Natural killer cell (primary cell): ENCODE data around the gene DOC2A. TPM values are rescaled to one million over a fixed set of nuclear protein-coding genes. Genes with fewer than 3 reads are reported as not detected.

Experiments
- ATAC-seq, 3 donors: fragments of 150-1000 bp in 2 of 3; fragments of 200-7000 bp in 1 of 3; cut with Tn5 transposase; 1 replicate in 1 of 3; 2 replicates in 2 of 3; pipeline ENCODE4 v1.10.0; 2021; ENCODE audit warnings: mild to moderate bottlenecking in 2 of 3, moderate library complexity in 2 of 3
- DNase-seq, 2 donors: peaks; one replicate each; pipeline versions ENCODE4 v3.0.0 to v3.0.0-alpha.2; 2013 to 2021; ENCODE audit warnings: mixed read lengths in 1 of 2
- H3K27ac ChIP-seq: one replicate; pipeline ENCODE4 v1.5.1; 2013; ENCODE audit warnings: mild to moderate bottlenecking, low read length
- H3K27me3 ChIP-seq: one replicate; pipeline ENCODE4 v1.6.1; 2013; ENCODE audit warnings: low read length; ENCODE audit not compliant: control insufficient read depth, insufficient read depth
- H3K36me3 ChIP-seq: one replicate; pipeline ENCODE4 v1.6.1; 2013; ENCODE audit warnings: low read length; ENCODE audit not compliant: control insufficient read depth, insufficient read depth
- H3K4me1 ChIP-seq: one replicate; pipeline ENCODE4 v1.6.1; 2013; ENCODE audit warnings: low read length; ENCODE audit not compliant: control insufficient read depth, insufficient read depth
- H3K4me3 ChIP-seq: one replicate; pipeline ENCODE4 v1.5.1; 2013; ENCODE audit warnings: low read length
- H3K9me3 ChIP-seq: one replicate; pipeline ENCODE4 v1.6.1; 2013; ENCODE audit warnings: low read length; ENCODE audit not compliant: control insufficient read depth, insufficient read depth
- H3K27ac Mint-ChIP-seq, 2 donors: one replicate each; pipeline ENCODE4 v1.8.0; 2022; ENCODE audit warnings: mild to moderate bottlenecking in 2 of 2, mixed read lengths in 2 of 2, moderate library complexity in 1 of 2
- H3K27me3 Mint-ChIP-seq, 2 donors: one replicate each; pipeline ENCODE4 v1.8.0; 2022; ENCODE audit warnings: low read depth in 2 of 2, mixed read lengths in 2 of 2
- H3K36me3 Mint-ChIP-seq: one replicate; pipeline ENCODE4 v1.8.0; 2022; ENCODE audit warnings: mixed read lengths
- H3K4me1 Mint-ChIP-seq, 2 donors: one replicate each; pipeline ENCODE4 v1.8.0; 2022; ENCODE audit warnings: mixed read lengths in 2 of 2
- H3K4me3 Mint-ChIP-seq: one replicate; pipeline ENCODE4 v1.8.0; 2022; ENCODE audit warnings: mild to moderate bottlenecking, moderate library complexity, mixed read lengths
- H3K9me3 Mint-ChIP-seq, 2 donors: one replicate each; pipeline ENCODE4 v1.8.0; 2022; ENCODE audit warnings: mixed read lengths in 2 of 2
- CTCF ChIP-seq: fragments of 200-600 bp; IDR thresholded peaks from one replicate; pipeline ENCODE4 v1.8.0; 2022; ENCODE audit warnings: antibody characterized with exemption
- WGBS: methylation state at CpG from one replicate; pipeline ENCODE4 v1.1.7; 2013; ENCODE audit warnings: missing lambda C conversion rate; ENCODE audit not compliant: insufficient coverage; 5-methylcytosine and 5-hydroxymethylcytosine counted together
- intact Hi-C: fragments of 100-400 bp; cut with micrococcal nuclease; formaldehyde crosslinking; loops from one replicate; pipeline ENCODE4 v1.14.2; 2022
- total RNA-seq, 4 donors: library from RNA; stranded (reverse); fragments of 120-200 nt in 1 of 4; gene quantifications; one replicate each; pipeline versions ENCODE4 v1.2.3 to v1.2.4, GENCODE V29; 2013 to 2022

Gene DOC2A
- total RNA-seq: not detected
- total RNA-seq (2013): not detected

DNA sequence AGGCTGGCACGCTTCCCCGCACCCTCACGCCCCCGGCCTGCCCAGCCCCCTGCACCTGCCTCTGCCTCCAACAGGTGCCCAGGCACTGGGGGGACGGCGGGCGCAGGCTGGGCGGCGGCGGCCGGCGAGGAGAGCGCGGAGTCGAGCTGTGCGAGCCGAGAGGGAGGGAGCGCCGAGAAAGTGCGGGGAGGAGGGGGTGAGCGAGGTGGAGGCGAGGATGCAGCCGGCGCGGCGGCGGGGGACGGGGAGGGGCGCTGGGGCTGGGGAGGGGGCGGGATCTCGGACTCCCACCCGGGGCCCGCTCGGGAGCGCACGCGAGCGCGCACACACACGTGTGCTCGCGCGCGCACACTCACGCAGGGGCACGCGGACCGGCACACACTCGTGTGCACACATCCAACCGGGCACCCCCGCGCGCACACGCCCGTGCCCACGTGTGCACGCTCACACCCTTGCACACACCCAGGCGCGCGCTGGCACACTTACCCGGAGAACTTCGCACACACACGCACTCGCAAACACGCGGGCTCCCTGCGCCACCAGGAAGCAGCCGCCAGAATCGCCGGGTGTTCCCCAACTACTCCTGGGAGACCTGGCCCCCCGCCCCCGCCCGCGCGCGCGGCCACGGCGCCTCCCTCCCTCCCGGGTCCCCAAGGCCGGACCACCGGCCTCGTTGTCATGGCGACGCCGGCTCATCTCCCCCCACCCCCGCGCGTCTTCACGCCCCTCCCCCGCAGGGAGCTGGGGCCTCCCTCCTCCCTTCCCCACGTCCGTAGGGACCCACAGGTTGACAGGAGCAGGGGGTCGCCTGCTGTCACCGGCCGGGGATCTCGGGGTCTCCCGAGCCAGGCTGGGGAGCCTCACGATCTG lies at the start of gene DOC2A:
TSS of gene DOC2A (minus strand) at position 184 of the 870 bp plus-strand sequence. CDS start 805 bp downstream, outside the sequence.
- ATAC-seq (peak; percentile 59 to 91 (median 75)), DNase-seq (peak in 1 of 2 donors; percentile 56)
- H3K4me3 ChIP-seq: no peak within 1 kb of the TSS
- Mint-ChIP-seq H3K4me1 (peaks cover 5 to 17% of the 10 kb centered on the region in 2 donors), H3K36me3 (no peaks in the 10 kb centered on the region), H3K27ac (no peak within 1 kb of the TSS), H3K9me3 (no peaks in the 10 kb centered on the region), H3K4me3 (peak within 1 kb of the TSS; percentile 85), H3K27me3 (peaks cover 7 to 29% of the 10 kb centered on the region in 2 donors)
- peaks cover 13% of the 10 kb centered on the region for H3K27me3 ChIP-seq
- H3K27ac ChIP-seq: no peak within 1 kb of the TSS
- H3K36me3 ChIP-seq: no peaks in the 10 kb centered on the region
- H3K4me1 ChIP-seq: peaks cover 14% of the 10 kb centered on the region
- WGBS: under 1% methylated on average over 99 of the region's 99 CpGs
- H3K9me3 ChIP-seq: no peaks in the 10 kb centered on the region
- no peak for TF ChIP-seq CTCF
- intact Hi-C loops: no loop called here

- no peak for TF ChIP-seq CTCF
- peaks cover 11 to 17% of the 10 kb centered on the region in 2 donors for H3K4me1 Mint-ChIP-seq
- Histone ChIP-seq H3K36me3 (no peaks in the 10 kb centered on the region), H3K9me3 (no peaks in the 10 kb centered on the region), H3K4me1 (peaks cover 16% of the 10 kb centered on the region), H3K27ac (no peak overlapping the region), H3K27me3 (no peaks in the 10 kb centered on the region), H3K4me3 (no peak overlapping the region)
- no peak for ATAC-seq
- no peaks in the 10 kb centered on the region for H3K9me3 Mint-ChIP-seq
- H3K36me3 Mint-ChIP-seq: no peaks in the 10 kb centered on the region
- no peaks in the 10 kb centered on the region for H3K27me3 Mint-ChIP-seq
- 91% methylated on average over 4 of the region's 4 CpGs for WGBS
- no peak overlapping the region for H3K27ac Mint-ChIP-seq
- DNase-seq: no peak
- intact Hi-C loops: loop anchor here (10.0 kb wide), 1 partner anchor 344 kb away; the partner anchor contains the start of gene ZNF771
- no peak overlapping the region for H3K4me3 Mint-ChIP-seq
Measured at GRCh38 chr16:30060346-30060745, 49.5 kb upstream of the DOC2A start.

DNA sequence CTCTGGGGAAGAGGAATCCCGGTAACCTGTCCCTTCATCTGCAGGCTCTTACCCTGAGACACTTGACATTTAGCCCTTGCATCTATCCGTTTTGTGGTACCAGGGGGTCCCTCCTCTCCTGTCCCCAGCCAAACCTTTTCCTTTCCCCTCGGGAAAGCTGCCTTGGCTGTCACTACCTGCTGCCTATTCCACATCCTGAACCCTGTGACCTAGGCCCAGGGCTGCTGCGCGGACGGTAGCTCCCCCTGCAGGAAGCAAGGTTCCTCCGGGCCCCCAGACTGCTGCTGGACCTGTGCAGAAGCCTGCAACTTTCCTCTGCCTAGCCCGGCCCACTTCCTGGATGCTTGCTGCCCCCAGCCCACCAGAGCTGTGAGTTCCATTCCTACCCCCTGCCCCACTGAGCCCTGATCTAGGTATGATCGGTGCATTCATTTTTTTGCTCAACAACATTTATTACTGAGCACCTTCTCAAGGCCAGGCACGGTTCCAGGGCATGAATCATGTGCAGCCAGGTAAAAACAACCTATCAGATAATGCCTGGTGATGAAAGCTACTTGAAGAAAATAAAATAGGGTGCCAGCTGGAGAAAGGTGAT lies 44.2 kb upstream of the DOC2A start:
- no peaks in the 10 kb centered on the region for H3K36me3 Mint-ChIP-seq
- peak overlapping the region; percentile 45 for H3K4me3 Mint-ChIP-seq
- Histone ChIP-seq H3K27me3 (no peaks in the 10 kb centered on the region), H3K4me1 (peaks cover 14% of the 10 kb centered on the region), H3K27ac (no peak overlapping the region), H3K4me3 (no peak overlapping the region), H3K36me3 (no peaks in the 10 kb centered on the region), H3K9me3 (no peaks in the 10 kb centered on the region)
- no peak overlapping the region for H3K27ac Mint-ChIP-seq
- H3K4me1 Mint-ChIP-seq: peaks cover 0 to 22% of the 10 kb centered on the region in 2 donors
- peak; percentile 38 for TF ChIP-seq CTCF
- H3K9me3 Mint-ChIP-seq: no peaks in the 10 kb centered on the region
- peak in 2 of 3 donors; percentile 37 to 48 for ATAC-seq
- no peaks in the 10 kb centered on the region for H3K27me3 Mint-ChIP-seq
- DNase-seq: peak in 1 of 2 donors; percentile 71
- WGBS: 43% methylated on average over 10 of the region's 10 CpGs
- intact Hi-C loops: no loop called here
